B cell (primary cell): Measurements from ENCODE around the gene SPIB. TPM values are rescaled to one million over a fixed set of nuclear protein-coding genes. Genes with fewer than 3 reads are reported as not detected.

Experiments
- ATAC-seq: fragments of 200-7000 bp; cut with Tn5 transposase; one replicate; pipeline ENCODE4 v1.10.0; 2021; ENCODE audit warnings: low read depth, mild to moderate bottlenecking, moderate number of reproducible peaks, moderate library complexity
- CTCF ChIA-PET: fragments of 350-600 bp; sonication (Branson Sonifier 250); formaldehyde crosslinking; loops from one replicate; lab custom pipeline; 2021; ENCODE audit warnings: antibody characterized with exemption, inconsistent platforms; lab: Charles Lee
- POLR2A ChIA-PET: fragments of 350-600 bp; sonication (Branson Sonifier 250); formaldehyde crosslinking; loops from one replicate; lab custom pipeline; 2021; ENCODE audit warnings: antibody characterized with exemption; lab: Charles Lee
- DNase-seq: peaks from one replicate; pipeline ENCODE4 v3.0.0; 2013
- H2AFZ ChIP-seq: 2 replicates; pipeline ENCODE4 v1.6.1; 2012; ENCODE audit warnings: mild to moderate bottlenecking, low read depth, low read length; ENCODE audit not compliant: insufficient read depth, poor library complexity, severe bottlenecking
- H3K27ac ChIP-seq, 2 donors: 1 replicate in 1 of 2; 2 replicates in 1 of 2; pipeline ENCODE4 v1.5.1; 2012 to 2013; ENCODE audit warnings: low read length in 2 of 2, mild to moderate bottlenecking in 2 of 2, moderate library complexity in 1 of 2
- H3K27me3 ChIP-seq, 4 experiments: fragments of 200-600 bp in 1 of 4; sonication (generic) in 1 of 4; replicated peaks in 1 of 4; 1 replicate in 2 of 4; 2 replicates in 2 of 4; pipeline versions ENCODE4 v1.6.1 to v1.7.0; 2013 to 2016; ENCODE audit warnings: low read length in 3 of 4, mild to moderate bottlenecking in 2 of 4, mixed read lengths in 1 of 4, moderate library complexity in 1 of 4; ENCODE audit not compliant: insufficient read depth in 4 of 4, control insufficient read depth in 3 of 4; ENCODE audit errors: control extremely low read depth in 1 of 4
- H3K36me3 ChIP-seq, 2 experiments: replicated peaks in 1 of 2; 1 replicate in 1 of 2; 2 replicates in 1 of 2; pipeline versions ENCODE4 v1.6.1 to v1.7.1; 2013; ENCODE audit warnings: low read length in 1 of 2; ENCODE audit not compliant: insufficient read depth in 2 of 2, control insufficient read depth in 1 of 2; ENCODE audit errors: control extremely low read depth in 1 of 2, extremely low read depth in 1 of 2
- H3K4me1 ChIP-seq, 2 donors: fragments of 200-600 bp in 1 of 2; sonication (generic) in 1 of 2; 1 replicate in 1 of 2; 2 replicates in 1 of 2; pipeline versions ENCODE4 v1.5.1 to v1.6.1; 2013 to 2017; ENCODE audit warnings: low read length in 2 of 2; ENCODE audit not compliant: control insufficient read depth in 2 of 2, insufficient read depth in 2 of 2
- H3K4me2 ChIP-seq: replicated peaks from 2 replicates; pipeline ENCODE3; 2012; ENCODE audit warnings: mild to moderate bottlenecking, low read depth, low read length; ENCODE audit not compliant: poor library complexity, severe bottlenecking
- H3K4me3 ChIP-seq, 5 experiments: fragments of 200-600 bp in 1 of 5; sonication (generic) in 1 of 5; 1 replicate in 3 of 5; 2 replicates in 2 of 5; pipeline versions ENCODE4 v1.5.1 to v1.7.0; 2011 to 2016; ENCODE audit warnings: low read length in 4 of 5, mild to moderate bottlenecking in 4 of 5, low read depth in 2 of 5, control low read depth in 1 of 5, moderate library complexity in 1 of 5; ENCODE audit not compliant: insufficient read depth in 1 of 5; ENCODE audit errors: control extremely low read depth in 1 of 5, extremely low read depth in 1 of 5
- H3K79me2 ChIP-seq: fragments of 200-600 bp; sonication (generic); one replicate; pipeline ENCODE4 v1.6.0; 2016; ENCODE audit warnings: low read length; ENCODE audit not compliant: control insufficient read depth, insufficient read depth
- H3K9ac ChIP-seq: fragments of 200-600 bp; sonication (generic); 2 replicates; pipeline ENCODE4 v1.6.1; 2017; ENCODE audit warnings: mild to moderate bottlenecking, low read length, moderate library complexity
- H3K9me3 ChIP-seq, 3 donors: one replicate each; pipeline versions ENCODE4 v1.6.1 to v1.7.1; 2013; ENCODE audit warnings: low read length in 2 of 3; ENCODE audit not compliant: control insufficient read depth in 2 of 3, insufficient read depth in 1 of 3; ENCODE audit errors: control extremely low read depth in 1 of 3
- H4K20me1 ChIP-seq: 2 replicates; pipeline ENCODE4 v1.6.0; 2012; ENCODE audit warnings: mild to moderate bottlenecking, low read length; ENCODE audit not compliant: insufficient read depth, control insufficient read depth, poor library complexity, severe bottlenecking
- H3K27ac Mint-ChIP-seq: one replicate; pipeline ENCODE4 v1.8.0; 2021; ENCODE audit warnings: mixed read lengths
- H3K27me3 Mint-ChIP-seq: one replicate; pipeline ENCODE4 v1.8.0; 2021; ENCODE audit warnings: mixed read lengths
- H3K4me1 Mint-ChIP-seq: one replicate; pipeline ENCODE4 v1.8.0; 2021; ENCODE audit warnings: mixed read lengths
- H3K4me3 Mint-ChIP-seq: one replicate; pipeline ENCODE4 v1.8.0; 2021; ENCODE audit warnings: mixed read lengths
- H3K9me3 Mint-ChIP-seq: one replicate; pipeline ENCODE4 v1.8.0; 2022; ENCODE audit warnings: mixed read lengths; ENCODE audit not compliant: insufficient read depth
- CTCF ChIP-seq: fragments of 200-600 bp; IDR thresholded peaks from one replicate; pipeline ENCODE4 v1.8.0; 2022; ENCODE audit warnings: antibody characterized with exemption, mild to moderate bottlenecking
- EZH2 ChIP-seq: IDR thresholded peaks from 2 replicates; pipeline ENCODE4 v1.6.1; 2012; ENCODE audit warnings: borderline replicate concordance, low read depth, mild to moderate bottlenecking, moderate library complexity, low read length; ENCODE audit not compliant: insufficient read depth, poor library complexity, severe bottlenecking
- WGBS: methylation state at CpG from one replicate; pipeline ENCODE4 v1.1.5; 2013; ENCODE audit warnings: missing lambda C conversion rate; ENCODE audit not compliant: insufficient coverage; 5-methylcytosine and 5-hydroxymethylcytosine counted together
- intact Hi-C: fragments of 100-400 bp; cut with micrococcal nuclease; formaldehyde crosslinking; loops from one replicate; pipeline ENCODE4 v1.10.0; 2022
- polyA plus RNA-seq: library from polyadenylated mRNA; depleted of rRNA; stranded (reverse); fragments of >200 nt; gene quantifications from 2 replicates; pipeline ENCODE4 v1.2.3, GENCODE V29; 2012
- total RNA-seq, 2 donors: library from RNA; stranded (reverse); fragments of 120-200 nt in 1 of 2; gene quantifications; 1 replicate in 1 of 2; 2 replicates in 1 of 2; pipeline versions ENCODE4 v1.2.3 to v1.2.4, GENCODE V29; 2013 to 2022

SPIB gene
- total and polyA plus RNA-seq, 2 donors (not counting 1 experiment from before 2014, with no cell fraction given), result 183 to 205 TPM

- 84% methylated on average over 2 of the region's 7 CpGs for WGBS
- ChIA-PET POLR2A (interaction anchor here (0.6 to 6.0 kb wide), 5 partner anchors 11 to 355 kb away, joined by 3 to 96 read pairs (median 7); partner anchors contain the start of gene SPIB), CTCF (interaction anchor here (0.6 to 3.5 kb wide), 7 partner anchors 11 to 281 kb away, joined by 3 to 9 read pairs (median 5); partner anchors contain the start of genes KCNC3 and SPIB)
- Histone ChIP-seq H3K27me3 (no peaks in the 10 kb centered on the region), H2AFZ (no peak overlapping the region), H3K79me2 (no peaks in the 10 kb centered on the region), H3K9ac (no peak overlapping the region), H3K36me3 (peaks cover 2 to 45% of the 10 kb centered on the region in 2 experiments), H3K4me2 (peak overlapping the region; percentile 61), H3K4me3 (no peak overlapping the region), H4K20me1 (peaks cover 20% of the 10 kb centered on the region), H3K4me1 (peaks cover 54 to 77% of the 10 kb centered on the region in 2 donors), H3K27ac (peak overlapping the region; percentile 97 to 99), H3K9me3 (peaks cover 0 to 16% (median 0%) of the 10 kb centered on the region in 3 donors)
- Mint-ChIP-seq H3K27me3 (no peaks in the 10 kb centered on the region), H3K4me3 (peak overlapping the region; percentile 44), H3K4me1 (peaks cover 66% of the 10 kb centered on the region), H3K9me3 (no peaks in the 10 kb centered on the region), H3K27ac (peak overlapping the region; percentile 99)
- DNase-seq (peak; percentile 67), ATAC-seq (no peak)
- intact Hi-C loops, result no loop called here
- TF ChIP-seq EZH2, result no peak
- TF ChIP-seq CTCF, result no peak
Measured at GRCh38 chr19:50428772-50429463, 10.2 kb downstream of the SPIB start.
